ENCODE measurements around the gene PHACTR1.

GRCh38 chr6:13332349-13332706, 615.8 kb downstream of the PHACTR1 start:
- TF ChIP-seq CTCF (IDR thresholded peaks at IDR 0.05), result no peak
- no peak for TF ChIP-seq MAX (IDR thresholded peaks at IDR 0.05; ENCODE audit: low read depth)
- TF ChIP-seq EP300 (IDR thresholded peaks at IDR 0.05; ENCODE audit: borderline replicate concordance in 1 of 2, low read depth in 1 of 2, low read length in 1 of 2), result no peak
- TF ChIP-seq POLR2AphosphoS5 (IDR thresholded peaks at IDR 0.05; ENCODE audit: low read depth, low read length), result no peak
- no peak for TF ChIP-seq ZBTB33 (IDR thresholded peaks at IDR 0.05; ENCODE audit: borderline replicate concordance, low read depth)
- no peak for TF ChIP-seq SIN3A (IDR thresholded peaks at IDR 0.05; ENCODE audit: borderline replicate concordance, low read depth, low read length)
- TF ChIP-seq RAD21 (IDR thresholded peaks at IDR 0.05; ENCODE audit: low read length), result no peak
- no peak for TF ChIP-seq TAF1 (IDR thresholded peaks at IDR 0.05; ENCODE audit: borderline replicate concordance, low read depth, low read length)
- TF ChIP-seq REST (IDR thresholded peaks at IDR 0.05; ENCODE audit: low read depth, low read length), result no peak
- TF ChIP-seq ELF1 (IDR thresholded peaks at IDR 0.05), result no peak

All from SK-N-SH (cell line).